ENCODE measurements around the gene EID2B. TPM values are rescaled to one million over a fixed set of nuclear protein-coding genes. Genes with fewer than 3 reads are reported as not detected.

The EID2B gene
- total RNA-seq, 1 experiment from 2014 or later, result 3.5 TPM

- BruUV-seq (replicated peaks), result no TSS peak
- H3K9me3 ChIP-seq (ENCODE audit: low read length), result no peaks in the 10 kb centered on the region
- H3K27me3 ChIP-seq (ENCODE audit: low read length), result no peaks in the 10 kb centered on the region
- no peaks in the 10 kb centered on the region for H3K9me2 ChIP-seq (replicated peaks; ENCODE audit: low read length)
- DNase-seq (no peak), ATAC-seq (no peak)
- ChIA-PET POLR2A (ENCODE audit: unreplicated experiment) (interaction anchor here (0.7 kb wide), 1 partner anchor 10 kb away, joined by 10 read pairs; no protein-coding TSS in a partner anchor), CTCF (no interaction called here)
- no peak overlapping the region for H2AFZ ChIP-seq (ENCODE audit: low read length)
- no peaks in the 10 kb centered on the region for H3K79me2 ChIP-seq (ENCODE audit: low read length)
- H3K27ac ChIP-seq (ENCODE audit: low read length), result no peak overlapping the region
- H3K4me1 ChIP-seq (ENCODE audit: insufficient read depth, low read length), result peaks cover 12% of the 10 kb centered on the region
- no peak overlapping the region for H3K4me3 ChIP-seq (ENCODE audit: low read length)
- no peaks in the 10 kb centered on the region for H4K20me1 ChIP-seq (ENCODE audit: low read length)
- no peak overlapping the region for H3K4me2 ChIP-seq (ENCODE audit: low read length)
- no peaks in the 10 kb centered on the region; the same call in 1 of the 2 replicates for H3K36me3 ChIP-seq (ENCODE audit: low read depth, low read length)
- intact Hi-C loops (cut with micrococcal nuclease), result loop anchor here (5.0 kb wide), 1 partner anchor 38 kb away; the partner anchor contains the start of gene EID2B
- no peaks in the 10 kb centered on the region for H3F3A ChIP-seq (ENCODE audit: low read length, unreplicated experiment)
- no peak for TF ChIP-seq EZH2 (IDR thresholded peaks at IDR 0.05; ENCODE audit: low read length, unreplicated experiment)
- H3K9ac ChIP-seq (ENCODE audit: low read length), result no peak overlapping the region
These were observed 38.0 kb downstream of the EID2B start for GRCh38 chr19:39494661-39495060.

- CTCF ChIA-PET, result no interaction called here
- intact Hi-C loops (cut with micrococcal nuclease), result no loop called here
- POLR2A ChIA-PET (ENCODE audit: unreplicated experiment), result no interaction called here
- H3K27ac ChIP-seq (ENCODE audit: low read length), result no peak overlapping the region; the same call in 1 of the 2 replicates
- H3K9me2 ChIP-seq (replicated peaks; ENCODE audit: low read length), result no peaks in the 10 kb centered on the region
- ATAC-seq (no peak), DNase-seq (no peak)
- H3K79me2 ChIP-seq (ENCODE audit: low read length), result no peaks in the 10 kb centered on the region
- no peaks in the 10 kb centered on the region for H3K27me3 ChIP-seq (ENCODE audit: low read length)
- H2AFZ ChIP-seq (ENCODE audit: low read length), result no peak overlapping the region
- no peaks in the 10 kb centered on the region for H4K20me1 ChIP-seq (ENCODE audit: low read length)
- H3F3A ChIP-seq (ENCODE audit: low read length, unreplicated experiment), result no peaks in the 10 kb centered on the region
- no TSS peak for BruUV-seq (replicated peaks)
- no peak overlapping the region for H3K4me2 ChIP-seq (ENCODE audit: low read length)
- no peak overlapping the region for H3K4me3 ChIP-seq (ENCODE audit: low read length)
- 0 out of 2 replicates have a peak, but pooled peaks cover 5% of the 10 kb centered on the region for H3K4me1 ChIP-seq (ENCODE audit: insufficient read depth, low read length)
- no peaks in the 10 kb centered on the region for H3K9me3 ChIP-seq (ENCODE audit: low read length)
- no peak overlapping the region for H3K9ac ChIP-seq (ENCODE audit: low read length)
- H3K36me3 ChIP-seq (ENCODE audit: low read depth, low read length), result peaks cover 3% of the 10 kb centered on the region; the same call in 1 of the 2 replicates
- TF ChIP-seq CTCF (conservative IDR thresholded peaks at IDR 0.05; ENCODE audit: low read depth, low read length) (no peak), EZH2phosphoT487 (IDR thresholded peaks at IDR 0.05; ENCODE audit: borderline replicate concordance, low read length) (no peak), EZH2 (IDR thresholded peaks at IDR 0.05; ENCODE audit: low read length, unreplicated experiment) (no peak)
These were observed 39.9 kb downstream of the EID2B start for GRCh38 chr19:39492788-39493187.

GRCh38 chr19:39492225-39492624 lies 40.4 kb downstream of the EID2B start:
- Histone ChIP-seq H3K4me1 (ENCODE audit: insufficient read depth, low read length) (0 out of 2 replicates have a peak, but pooled peaks cover 5% of the 10 kb centered on the region), H2AFZ (ENCODE audit: low read length) (no peak overlapping the region), H3K27ac (ENCODE audit: low read length) (no peak overlapping the region), H3K27me3 (ENCODE audit: low read length) (no peaks in the 10 kb centered on the region), H3K4me2 (ENCODE audit: low read length) (no peak overlapping the region), H4K20me1 (ENCODE audit: low read length) (no peaks in the 10 kb centered on the region), H3K79me2 (ENCODE audit: low read length) (no peaks in the 10 kb centered on the region), H3F3A (ENCODE audit: low read length, unreplicated experiment) (no peaks in the 10 kb centered on the region), H3K9ac (ENCODE audit: low read length) (no peak overlapping the region), H3K36me3 (ENCODE audit: low read depth, low read length) (peaks cover 5% of the 10 kb centered on the region; the same call in 1 of the 2 replicates), H3K9me3 (ENCODE audit: low read length) (no peaks in the 10 kb centered on the region), H3K9me2 (replicated peaks; ENCODE audit: low read length) (no peaks in the 10 kb centered on the region), H3K4me3 (ENCODE audit: low read length) (no peak overlapping the region)
- intact Hi-C loops (cut with micrococcal nuclease), result no loop called here
- no TSS peak for BruUV-seq (replicated peaks)
- TF ChIP-seq EZH2phosphoT487 (IDR thresholded peaks at IDR 0.05; ENCODE audit: borderline replicate concordance, low read length) (no peak), CTCF (conservative IDR thresholded peaks at IDR 0.05; ENCODE audit: low read depth, low read length) (no peak), EZH2 (IDR thresholded peaks at IDR 0.05; ENCODE audit: low read length, unreplicated experiment) (no peak)
- DNase-seq, result no peak
- no peak for ATAC-seq
- CTCF ChIA-PET, result no interaction called here
- POLR2A ChIA-PET (ENCODE audit: unreplicated experiment), result no interaction called here
